KOPT-K1 (cell line): ENCODE data around the gene CXXC5.

Experiments used
- H3K27ac ChIP-seq: fragments of 200-600 bp; sonication (generic); 2 replicates; pipeline ENCODE4 v1.5.1; 2016; ENCODE audit warnings: antibody characterized with exemption, mild to moderate bottlenecking, low read depth, low read length; ENCODE audit not compliant: poor library complexity, severe bottlenecking
- H3K36me3 ChIP-seq: fragments of 200-600 bp; sonication (generic); 2 replicates; pipeline ENCODE4 v1.5.1; 2017; ENCODE audit warnings: antibody characterized with exemption, mild to moderate bottlenecking, low read length, moderate library complexity; ENCODE audit not compliant: insufficient read depth
- H3K9me3 ChIP-seq: fragments of 200-600 bp; sonication (generic); 2 replicates; pipeline ENCODE4 v1.5.1; 2017; ENCODE audit warnings: antibody characterized with exemption, low read length, mild to moderate bottlenecking; ENCODE audit not compliant: insufficient read depth, poor library complexity, severe bottlenecking

CXXC5 gene

GRCh38 chr5:139654464-139654863, 6.3 kb downstream of the CXXC5 start:
- Histone ChIP-seq H3K27ac (peak overlapping the region; percentile 48), H3K36me3 (no peaks in the 10 kb centered on the region), H3K9me3 (no peaks in the 10 kb centered on the region)

- Histone ChIP-seq H3K9me3 (no peaks in the 10 kb centered on the region), H3K36me3 (no peaks in the 10 kb centered on the region), H3K27ac (peak overlapping the region; percentile 48)
Measured at GRCh38 chr5:139654871-139655491, 6.8 kb downstream of the CXXC5 start.

GRCh38 chr5:139655727-139656271, 7.7 kb downstream of the CXXC5 start:
- Histone ChIP-seq H3K9me3 (no peaks in the 10 kb centered on the region), H3K27ac (no peak overlapping the region)

GRCh38 chr5:139657363-139658321, 9.5 kb downstream of the CXXC5 start:
- peak overlapping the region; percentile 53 for H3K27ac ChIP-seq
- H3K9me3 ChIP-seq, result no peaks in the 10 kb centered on the region
- H3K36me3 ChIP-seq, result no peaks in the 10 kb centered on the region

More at GRCh38 chr5:139655727-139656271, 7.7 kb downstream of the CXXC5 start:
- no peaks in the 10 kb centered on the region for H3K36me3 ChIP-seq

GRCh38 chr5:139658501-139658927, 10.4 kb downstream of the CXXC5 start:
- Histone ChIP-seq H3K36me3 (no peaks in the 10 kb centered on the region), H3K9me3 (no peaks in the 10 kb centered on the region), H3K27ac (peak overlapping the region; percentile 52)

GRCh38 chr5:139658928-139659667, 10.9 kb downstream of the CXXC5 start:
- H3K27ac ChIP-seq, result peak overlapping the region; percentile 52
- no peaks in the 10 kb centered on the region for H3K36me3 ChIP-seq
- H3K9me3 ChIP-seq, result no peaks in the 10 kb centered on the region

GRCh38 chr5:139659695-139660101, 11.5 kb downstream of the CXXC5 start:
- Histone ChIP-seq H3K36me3 (no peaks in the 10 kb centered on the region), H3K9me3 (no peaks in the 10 kb centered on the region), H3K27ac (peak overlapping the region; percentile 52)

GRCh38 chr5:139660105-139660922, 12.2 kb downstream of the CXXC5 start:
- Histone ChIP-seq H3K9me3 (no peaks in the 10 kb centered on the region), H3K27ac (peak overlapping the region; percentile 52), H3K36me3 (no peaks in the 10 kb centered on the region)

GRCh38 chr5:139660923-139661814, 13.0 kb downstream of the CXXC5 start:
- Histone ChIP-seq H3K27ac (peak overlapping the region; percentile 13), H3K9me3 (no peaks in the 10 kb centered on the region), H3K36me3 (no peaks in the 10 kb centered on the region; the same call in 1 of the 2 replicates)

GRCh38 chr5:139662617-139663016, 14.5 kb downstream of the CXXC5 start:
- Histone ChIP-seq H3K27ac (no peak overlapping the region), H3K36me3 (no peaks in the 10 kb centered on the region; the same call in 1 of the 2 replicates), H3K9me3 (no peaks in the 10 kb centered on the region)

GRCh38 chr5:139663207-139664085, 15.3 kb downstream of the CXXC5 start:
- H3K27ac ChIP-seq, result peak overlapping the region; percentile 12
- no peaks in the 10 kb centered on the region for H3K9me3 ChIP-seq

GRCh38 chr5:139664086-139664693, 16.0 kb downstream of the CXXC5 start:
- H3K36me3 ChIP-seq, result no peaks in the 10 kb centered on the region; the same call in 1 of the 2 replicates

More at GRCh38 chr5:139663207-139664085, 15.3 kb downstream of the CXXC5 start:
- H3K36me3 ChIP-seq, result no peaks in the 10 kb centered on the region; the same call in 1 of the 2 replicates

More at GRCh38 chr5:139664086-139664693, 16.0 kb downstream of the CXXC5 start:
- Histone ChIP-seq H3K9me3 (no peaks in the 10 kb centered on the region), H3K27ac (peak overlapping the region; percentile 12)
